HepG2 (cell line): ENCODE results near the gene ZAR1. TPM values are rescaled to one million over a fixed set of nuclear protein-coding genes. Genes with fewer than 3 reads are reported as not detected.

Experiments
- ATAC-seq: fragments of 200-7000 bp; cut with Tn5 transposase; 3 replicates; pipeline ENCODE4 v1.9.1; 2020; ENCODE audit warnings: mild to moderate bottlenecking, moderate library complexity
- BruUV-seq: library from RNA; stranded (reverse); fragments of 400-500 nt; replicated peaks from 2 replicates; lab custom pipeline; 2021; lab: Mats Ljungman, UMichigan
- CTCF ChIA-PET: fragments of 300-600 bp; formaldehyde crosslinking; extraction: SDS; loops from one replicate; lab custom pipeline; 2021; ENCODE audit warnings: low total read pairs, inconsistent platforms, low intra/inter-chr PET ratio; lab: Yijun Ruan, JAX
- POLR2A ChIA-PET: fragments of 350-600 bp; sonication (Branson Sonifier 250); formaldehyde crosslinking; loops from one replicate; lab custom pipeline; 2020; ENCODE audit warnings: antibody characterized with exemption, inconsistent platforms; lab: Yijun Ruan, JAX
- DNase-seq: peaks from one replicate; pipeline ENCODE4 v3.0.0-alpha.2; 2015; ENCODE audit warnings: low spot score
- FAIRE-seq: peaks from 3 replicates; lab custom pipeline; 2011; peaks lifted over from hg19 to GRCh38; lab: Jason Lieb, UNC
- H2AFZ ChIP-seq: one replicate; pipeline ENCODE4 v1.6.1; 2011; ENCODE audit warnings: low read length, inconsistent platforms
- H3K27ac ChIP-seq: fragments of 300-600 bp; 3 replicates; pipeline ENCODE4 v1.8.0; 2011; ENCODE audit warnings: mixed run types, mild to moderate bottlenecking, mixed read lengths, low read length, inconsistent platforms; ENCODE audit not compliant: insufficient read depth; ENCODE audit errors: extremely low read length
- H3K27me3 ChIP-seq, 2 experiments: fragments of 200-600 bp in 1 of 2; 2 replicates in 1 of 2; 3 replicates in 1 of 2; pipeline versions ENCODE4 v1.6.0 to v1.8.0; 2011; ENCODE audit warnings: low read length in 2 of 2, mild to moderate bottlenecking in 2 of 2, moderate library complexity in 2 of 2, inconsistent platforms in 1 of 2; ENCODE audit not compliant: insufficient read depth in 2 of 2, control insufficient read depth in 1 of 2
- H3K36me3 ChIP-seq, 2 experiments: fragments of 200-600 bp in 1 of 2; replicated peaks in 1 of 2; 2 replicates in 1 of 2; 3 replicates in 1 of 2; pipeline versions ENCODE4 v1.5.1 to v1.8.0; 2011; ENCODE audit warnings: low read length in 2 of 2, inconsistent platforms in 1 of 2; ENCODE audit not compliant: insufficient read depth in 2 of 2, control insufficient read depth in 1 of 2
- H3K4me1 ChIP-seq: 2 replicates; pipeline ENCODE4 v1.5.1; 2012; ENCODE audit warnings: low read length, inconsistent platforms; ENCODE audit not compliant: insufficient read depth
- H3K4me2 ChIP-seq: 2 replicates; pipeline ENCODE4 v1.6.0; 2011; ENCODE audit warnings: low read depth, low read length, inconsistent platforms
- H3K4me3 ChIP-seq, 3 experiments: fragments of 200-600 bp in 1 of 3; sonication (generic), shearing (Covaris generic) in 1 of 3; replicated peaks in 1 of 3; 2 replicates each; pipeline ENCODE4 v1.5.1; 2011 to 2016; ENCODE audit warnings: low read length in 3 of 3, inconsistent platforms in 2 of 3, low read depth in 2 of 3, mild to moderate bottlenecking in 2 of 3, control low read depth in 1 of 3, mixed read lengths in 1 of 3; ENCODE audit not compliant: insufficient read depth in 1 of 3
- H3K79me2 ChIP-seq: one replicate; pipeline ENCODE4 v1.6.1; 2011; ENCODE audit warnings: low read length, inconsistent platforms; ENCODE audit not compliant: insufficient read depth
- H3K9ac ChIP-seq: 2 replicates; pipeline ENCODE4 v1.6.0; 2011; ENCODE audit warnings: mild to moderate bottlenecking, low read depth, low read length, inconsistent platforms; ENCODE audit not compliant: insufficient read depth
- H3K9me3 ChIP-seq: 2 replicates; pipeline ENCODE4 v1.5.1; 2012; ENCODE audit warnings: mild to moderate bottlenecking, low read length
- H4K20me1 ChIP-seq: 2 replicates; pipeline ENCODE4 v1.6.0; 2011; ENCODE audit warnings: inconsistent platforms, mild to moderate bottlenecking, low read length, moderate library complexity; ENCODE audit not compliant: insufficient read depth
- ARNT ChIP-seq: fragments of 450-650 bp; IDR thresholded peaks from 2 replicates; pipeline ENCODE4 v1.6.1; 2017
- HNF4A ChIP-seq: sonication (generic); formaldehyde crosslinking; IDR thresholded peaks from 2 replicates; pipeline ENCODE4 v1.4.0; 2020; ENCODE audit warnings: missing genetic modification reagents
- RAD51 ChIP-seq: fragments of 450-650 bp; IDR thresholded peaks from 2 replicates; pipeline ENCODE4 v1.6.1; 2016; ENCODE audit warnings: borderline replicate concordance
- RARG ChIP-seq: sonication (generic); formaldehyde crosslinking; IDR thresholded peaks from 2 replicates; pipeline ENCODE4 v1.4.0; 2020; ENCODE audit warnings: low read depth, mild to moderate bottlenecking, missing genetic modification reagents
- SMC3 ChIP-seq: IDR thresholded peaks from 2 replicates; pipeline ENCODE4 v1.6.1; 2011; ENCODE audit warnings: low read length, improper control_type of control experiment
- TFAP4 ChIP-seq: sonication (generic); IDR thresholded peaks from 2 replicates; pipeline ENCODE4 v1.6.1; 2016; ENCODE audit warnings: low read depth, borderline replicate concordance
- TOE1 ChIP-seq: sonication (generic); formaldehyde crosslinking; IDR thresholded peaks from 2 replicates; pipeline ENCODE4 v1.4.0; 2020; ENCODE audit warnings: mild to moderate bottlenecking, missing genetic modification reagents
- ZBTB49 ChIP-seq: sonication (generic); formaldehyde crosslinking; IDR thresholded peaks from 2 replicates; pipeline ENCODE4 v1.4.0; 2020; ENCODE audit warnings: missing genetic modification reagents, borderline replicate concordance
- ZNF275 ChIP-seq: sonication (generic); formaldehyde crosslinking; IDR thresholded peaks from 2 replicates; pipeline ENCODE4 v1.8.0; 2022; ENCODE audit warnings: missing genetic modification reagents, mild to moderate bottlenecking, inconsistent platforms, borderline replicate concordance
- ZNF572 ChIP-seq: sonication (generic); formaldehyde crosslinking; IDR thresholded peaks from 2 replicates; pipeline ENCODE4 v1.5.1; 2020; ENCODE audit warnings: mild to moderate bottlenecking, missing genetic modification reagents
- ZNF772 ChIP-seq: sonication (generic); formaldehyde crosslinking; IDR thresholded peaks from 2 replicates; pipeline ENCODE4 v1.5.0; 2020; ENCODE audit warnings: mild to moderate bottlenecking, missing genetic modification reagents
- ZNF782 ChIP-seq: sonication (generic); formaldehyde crosslinking; IDR thresholded peaks from 2 replicates; pipeline ENCODE4 v1.4.0; 2020; ENCODE audit warnings: missing genetic modification reagents, mild to moderate bottlenecking, borderline replicate concordance
- WGBS: methylation state at CpG from one replicate; pipeline ENCODE4 v1.1.6; 2017; ENCODE audit warnings: low lambda C conversion rate; 5-methylcytosine and 5-hydroxymethylcytosine counted together
- in situ Hi-C: cut with HindIII; loops from 2 replicates; pipeline ENCODE4 v1.10.0; 2017; ENCODE audit warnings: low pct_unique_long_range_greater_than_20kb; ENCODE audit not compliant: extremely low pct_ligation_motif_present
- intact Hi-C: fragments of 100-400 bp; cut with micrococcal nuclease; formaldehyde crosslinking; loops from one replicate; pipeline ENCODE4 v1.10.0; 2022; ENCODE audit not compliant: unreplicated experiment
- polyA plus RNA-seq, 8 experiments: library from polyadenylated mRNA; depleted of rRNA in 3 of 8; stranded (reverse) in 7 of 8; unstranded in 1 of 8; fragments of >200 nt; fragmentation: Illumina TruSeq in 4 of 8; extraction: Trizol in 4 of 8; gene quantifications; 2 replicates each; pipeline versions ENCODE4 v1.2.1 to v1.2.3, GENCODE V29; 2011 to 2016; ENCODE audit warnings: low read depth in 4 of 8, missing spikeins in 1 of 8, mixed read lengths in 1 of 8; ENCODE audit not compliant: insufficient read depth in 1 of 8
- total RNA-seq, 5 experiments: library from RNA; depleted of rRNA; stranded (reverse); fragments of >200 nt; fragmentation: Illumina TruSeq; extraction: Trizol; gene quantifications; 2 replicates each; pipeline ENCODE4 v1.2.3, GENCODE V29; 2016; ENCODE audit warnings: low read depth in 1 of 5

The ZAR1 gene
- total and polyA plus RNA-seq, 2 of the 13 experiments (the other 11 are each of a cell fraction or from before 2014, with no cell fraction given): not detected

- ATAC-seq (no peak), DNase-seq (no peak), FAIRE-seq (no peak)
- Histone ChIP-seq H3K4me1 (no peaks in the 10 kb centered on the region), H3K4me3 (no peak overlapping the region), H3K9ac (no peak overlapping the region), H3K27me3 (no peaks in the 10 kb centered on the region; a peak in 1 of 5 replicates), H3K36me3 (0 out of 5 replicates have a peak, but pooled peaks cover 0 to 2% of the 10 kb centered on the region in 2 experiments), H3K4me2 (no peak overlapping the region), H4K20me1 (no peaks in the 10 kb centered on the region), H3K27ac (no peak overlapping the region), H3K9me3 (no peaks in the 10 kb centered on the region), H2AFZ (no peak overlapping the region), H3K79me2 (no peaks in the 10 kb centered on the region)
- ChIA-PET CTCF (no interaction called here), POLR2A (no interaction called here)
- no TSS peak for BruUV-seq
- TF ChIP-seq RAD51: no peak
- TF ChIP-seq ARNT: no peak
- TF ChIP-seq ZNF782 (CRISPR knock-in tag): no peak
- no peak for TF ChIP-seq SMC3
- TF ChIP-seq TFAP4: no peak
- no peak for TF ChIP-seq HNF4A (CRISPR knock-in tag)
- no peak for TF ChIP-seq ZNF772 (CRISPR knock-in tag)
- no peak for TF ChIP-seq RARG (CRISPR knock-in tag)
- TF ChIP-seq TOE1: no peak
- no peak for TF ChIP-seq ZNF275
- no peak for TF ChIP-seq ZNF572
- no peak for TF ChIP-seq ZBTB49
- 90% methylated on average over 2 of the region's 2 CpGs for WGBS
- in situ Hi-C loops (no loop called here), intact Hi-C loops (no loop called here)
Observed at GRCh38 chr4:48495941-48496340, 5.9 kb downstream of the ZAR1 start.
